IMR-90 (cell line): ENCODE data around the gene KRTAP12-1. TPM values are rescaled to one million over a fixed set of nuclear protein-coding genes. Genes with fewer than 3 reads are reported as not detected.

Experiments used
- ATAC-seq: fragments of 200-7000 bp; cut with Tn5 transposase; 2 replicates; pipeline ENCODE4 v1.9.1; 2020; ENCODE audit warnings: low read depth, mild to moderate bottlenecking, moderate library complexity
- BruUV-seq: library from RNA; stranded (reverse); fragments of 400-500 nt; replicated peaks from 2 replicates; lab custom pipeline; 2021; lab: Mats Ljungman, UMichigan
- CTCF ChIA-PET: fragments of 300-600 bp; formaldehyde crosslinking; extraction: SDS; loops from one replicate; lab custom pipeline; 2021; ENCODE audit warnings: antibody characterized with exemption; lab: Yijun Ruan, JAX
- POLR2A ChIA-PET: fragments of 300-600 bp; sonication (Branson Sonifier 250); formaldehyde crosslinking; loops from one replicate; lab custom pipeline; 2022; ENCODE audit warnings: antibody characterized with exemption; ENCODE audit not compliant: unreplicated experiment; lab: Charles Lee
- DNase-seq: peaks from one replicate; pipeline ENCODE4 v3.0.0; 2013
- H2AFZ ChIP-seq: replicated peaks from 2 replicates; pipeline ENCODE3; 2013; ENCODE audit warnings: low read length, mild to moderate bottlenecking; ENCODE audit not compliant: poor library complexity
- H2AK5ac ChIP-seq: 2 replicates; pipeline ENCODE4 v1.6.1; 2013; ENCODE audit warnings: low read depth, low read length, inconsistent platforms
- H2AK9ac ChIP-seq: replicated peaks from 2 replicates; pipeline ENCODE3; 2013; ENCODE audit warnings: mild to moderate bottlenecking, low read depth, low read length, moderate library complexity; ENCODE audit not compliant: poor library complexity
- H2BK120ac ChIP-seq: 2 replicates; pipeline ENCODE4 v1.6.1; 2013; ENCODE audit warnings: low read depth, low read length, inconsistent platforms
- H2BK15ac ChIP-seq: 3 replicates; pipeline ENCODE4 v1.6.1; 2013; ENCODE audit warnings: low read depth, low read length, inconsistent platforms
- H2BK20ac ChIP-seq: 2 replicates; pipeline ENCODE4 v1.6.1; 2013; ENCODE audit warnings: low read depth, mild to moderate bottlenecking, inconsistent platforms, low read length, moderate library complexity
- H2BK5ac ChIP-seq: 2 replicates; pipeline ENCODE4 v1.6.1; 2013; ENCODE audit warnings: mild to moderate bottlenecking, low read depth, low read length, inconsistent platforms; ENCODE audit not compliant: poor library complexity, severe bottlenecking
- H3K14ac ChIP-seq: replicated peaks from 2 replicates; pipeline ENCODE4 v1.6.1; 2013; ENCODE audit warnings: low read depth, low read length, inconsistent platforms
- H3K18ac ChIP-seq: 2 replicates; pipeline ENCODE4 v1.6.1; 2013; ENCODE audit warnings: low read depth, low read length, control low read depth
- H3K23ac ChIP-seq: 2 replicates; pipeline ENCODE4 v1.6.1; 2013; ENCODE audit warnings: low read depth, low read length, inconsistent platforms
- H3K27ac ChIP-seq: 2 replicates; pipeline ENCODE4 v1.5.1; 2013; ENCODE audit warnings: mild to moderate bottlenecking, control low read depth, low read length; ENCODE audit not compliant: insufficient read depth
- H3K27me3 ChIP-seq: 2 replicates; pipeline ENCODE4 v1.6.1; 2013; ENCODE audit warnings: low read length; ENCODE audit not compliant: control insufficient read depth, insufficient read depth
- H3K36me3 ChIP-seq: 2 replicates; pipeline ENCODE4 v1.6.1; 2013; ENCODE audit warnings: low read length, mixed read lengths; ENCODE audit not compliant: control insufficient read depth, insufficient read depth
- H3K4ac ChIP-seq: 2 replicates; pipeline ENCODE4 v1.6.1; 2013; ENCODE audit warnings: low read depth, low read length, inconsistent platforms
- H3K4me1 ChIP-seq: 2 replicates; pipeline ENCODE4 v1.6.1; 2013; ENCODE audit warnings: low read length, mixed read lengths; ENCODE audit not compliant: control insufficient read depth, insufficient read depth
- H3K4me2 ChIP-seq: 2 replicates; pipeline ENCODE4 v1.6.1; 2013; ENCODE audit warnings: low read depth, mild to moderate bottlenecking, control low read depth, low read length, moderate library complexity
- H3K4me3 ChIP-seq: 2 replicates; pipeline ENCODE4 v1.5.1; 2013; ENCODE audit warnings: low read depth, mild to moderate bottlenecking, control low read depth, low read length, moderate library complexity; ENCODE audit not compliant: insufficient read depth
- H3K56ac ChIP-seq: 2 replicates; pipeline ENCODE4 v1.6.1; 2013; ENCODE audit warnings: low read length, inconsistent platforms; ENCODE audit not compliant: insufficient read depth; ENCODE audit errors: extremely low read depth
- H3K79me1 ChIP-seq, 2 experiments: 2 replicates each; pipeline ENCODE4 v1.6.1; 2013; ENCODE audit warnings: low read length in 2 of 2, inconsistent platforms in 1 of 2, low read depth in 1 of 2
- H3K9ac ChIP-seq: 2 replicates; pipeline ENCODE4 v1.6.1; 2013; ENCODE audit warnings: low read depth, low read length, control low read depth
- H3K9me1 ChIP-seq: 2 replicates; pipeline ENCODE4 v1.6.1; 2013; ENCODE audit warnings: low read length, inconsistent platforms; ENCODE audit not compliant: insufficient read depth
- H3K9me3 ChIP-seq: 2 replicates; pipeline ENCODE4 v1.6.1; 2013; ENCODE audit warnings: low read length; ENCODE audit not compliant: control insufficient read depth, insufficient read depth
- H4K20me1 ChIP-seq: 2 replicates; pipeline ENCODE4 v1.6.1; 2013; ENCODE audit warnings: low read length, inconsistent platforms; ENCODE audit not compliant: insufficient read depth
- H4K5ac ChIP-seq: 2 replicates; pipeline ENCODE4 v1.6.1; 2013; ENCODE audit warnings: mild to moderate bottlenecking, low read depth, low read length, control low read depth
- H4K8ac ChIP-seq, 2 experiments: 2 replicates each; pipeline ENCODE4 v1.6.1; 2013; ENCODE audit warnings: low read depth in 2 of 2, low read length in 2 of 2, control low read depth in 1 of 2, inconsistent platforms in 1 of 2
- H4K91ac ChIP-seq: 2 replicates; pipeline ENCODE4 v1.6.1; 2013; ENCODE audit warnings: low read depth, low read length, inconsistent platforms; ENCODE audit not compliant: insufficient read depth
- BHLHE40 ChIP-seq: fragments of 150-350 bp; IDR thresholded peaks from 2 replicates; pipeline ENCODE4 v1.6.1; 2016; ENCODE audit warnings: mild to moderate bottlenecking, low read depth, low read length
- CEBPB ChIP-seq: IDR thresholded peaks from 2 replicates; pipeline ENCODE4 v1.6.1; 2012; ENCODE audit warnings: low read depth, low read length, improper control_type of control experiment
- CHD1 ChIP-seq: IDR thresholded peaks from 2 replicates; pipeline ENCODE4 v1.6.1; 2012; ENCODE audit warnings: low read depth, low read length, improper control_type of control experiment
- CTCF ChIP-seq: conservative IDR thresholded peaks from 2 replicates; pipeline ENCODE4 v1.5.1; 2012; ENCODE audit warnings: mild to moderate bottlenecking, low read depth, low read length, improper control_type of control experiment
- ELK1 ChIP-seq: fragments of 150-350 bp; IDR thresholded peaks from 2 replicates; pipeline ENCODE4 v1.6.1; 2016; ENCODE audit warnings: low read depth, mild to moderate bottlenecking, low read length, moderate library complexity, borderline replicate concordance
- FOS ChIP-seq: fragments of 150-350 bp; IDR thresholded peaks from 2 replicates; pipeline ENCODE4 v1.6.1; 2016; ENCODE audit warnings: low read depth, low read length
- MAFK ChIP-seq: IDR thresholded peaks from 2 replicates; pipeline ENCODE4 v1.6.1; 2012; ENCODE audit warnings: low read depth, low read length, improper control_type of control experiment
- MAZ ChIP-seq: IDR thresholded peaks from 2 replicates; pipeline ENCODE4 v1.6.1; 2012; ENCODE audit warnings: low read depth, mild to moderate bottlenecking, low read length, improper control_type of control experiment, moderate library complexity, borderline replicate concordance
- MXI1 ChIP-seq: IDR thresholded peaks from 2 replicates; pipeline ENCODE4 v1.6.1; 2012; ENCODE audit warnings: low read depth, mild to moderate bottlenecking, low read length, moderate library complexity, borderline replicate concordance
- NFE2L2 ChIP-seq: fragments of 150-350 bp; IDR thresholded peaks from 2 replicates; pipeline ENCODE4 v1.6.1; 2016; ENCODE audit warnings: low read depth, mild to moderate bottlenecking, low read length
- POLR2A ChIP-seq: IDR thresholded peaks from 2 replicates; pipeline ENCODE4 v1.6.1; 2012; ENCODE audit warnings: mild to moderate bottlenecking, low read depth, low read length
- RAD21 ChIP-seq: IDR thresholded peaks from 2 replicates; pipeline ENCODE4 v1.6.1; 2012; ENCODE audit warnings: low read length, improper control_type of control experiment
- RCOR1 ChIP-seq: IDR thresholded peaks from 2 replicates; pipeline ENCODE4 v1.6.1; 2012; ENCODE audit warnings: mild to moderate bottlenecking, low read length, improper control_type of control experiment; ENCODE audit not compliant: insufficient replicate concordance
- RFX5 ChIP-seq: IDR thresholded peaks from 2 replicates; pipeline ENCODE4 v1.8.0; 2012; ENCODE audit warnings: low read depth, mild to moderate bottlenecking, low read length, moderate library complexity
- SMC3 ChIP-seq: fragments of 150-350 bp; IDR thresholded peaks from 2 replicates; pipeline ENCODE4 v1.6.1; 2016; ENCODE audit warnings: low read depth, mild to moderate bottlenecking, antibody characterized with exemption, low read length, moderate library complexity
- USF2 ChIP-seq: fragments of 150-350 bp; IDR thresholded peaks from 2 replicates; pipeline ENCODE4 v1.6.1; 2017; ENCODE audit warnings: mild to moderate bottlenecking, antibody characterized with exemption, low read length, low read depth
- WGBS, 2 experiments: methylation state at CpG; one replicate each; pipeline versions ENCODE4 v1.1.5 to v1.1.7; 2013; ENCODE audit warnings: missing lambda C conversion rate in 2 of 2; ENCODE audit not compliant: insufficient read length in 1 of 2; ENCODE audit errors: extremely low coverage in 2 of 2; 5-methylcytosine and 5-hydroxymethylcytosine counted together
- dilution Hi-C: fragments of 300-500 bp; cut with HindIII; formaldehyde crosslinking; loops from one replicate; pipeline ENCODE4 v1.14.3; 2018; ENCODE audit warnings: low sequenced_read_pairs; ENCODE audit not compliant: unreplicated experiment
- in situ Hi-C: fragments of 300-500 bp; cut with MboI; formaldehyde crosslinking; loops from 3 replicates; pipeline ENCODE4 v1.14.3; 2019; ENCODE audit warnings: low sequenced_read_pairs, inconsistent platforms, mixed read lengths
- intact Hi-C: fragments of 100-400 bp; cut with micrococcal nuclease; formaldehyde crosslinking; loops from 2 replicates; pipeline ENCODE4 v1.10.0; 2022
- polyA plus RNA-seq, 3 experiments: library from polyadenylated mRNA; depleted of rRNA; stranded (reverse); fragments of >200 nt; gene quantifications; 2 replicates each; pipeline ENCODE4 v1.2.3, GENCODE V29; 2012; ENCODE audit warnings: low replicate concordance in 1 of 3
- total RNA-seq: library from RNA; depleted of rRNA; stranded (reverse); fragments of >200 nt; gene quantifications from 2 replicates; pipeline ENCODE4 v1.2.3, GENCODE V29; 2012

Gene KRTAP12-1
- total and polyA plus RNA-seq, 2 of the 4 experiments (the other 2 are of a cell fraction), result not detected

GRCh38 chr21:44644878-44645277 lies 37.1 kb downstream of the KRTAP12-1 start:
- Histone ChIP-seq H2AK9ac (no peak overlapping the region), H3K36me3 (no peaks in the 10 kb centered on the region), H2BK120ac (no peak overlapping the region), H3K14ac (no peak overlapping the region), H3K27ac (no peak overlapping the region), H3K56ac (no peak overlapping the region), H2BK5ac (no peak overlapping the region), H4K5ac (no peak overlapping the region), H3K4me1 (no peaks in the 10 kb centered on the region), H3K4ac (no peak overlapping the region), H3K4me2 (no peak overlapping the region), H3K27me3 (no peaks in the 10 kb centered on the region; the same call in 1 of the 2 replicates), H3K4me3 (no peak overlapping the region), H3K9ac (no peak overlapping the region), H3K9me3 (peaks cover 10% of the 10 kb centered on the region), H4K20me1 (no peaks in the 10 kb centered on the region), H3K79me1 (no peaks in the 10 kb centered on the region), H4K8ac (no peak overlapping the region), H3K23ac (no peak overlapping the region), H3K18ac (no peak overlapping the region), H2AK5ac (no peak overlapping the region), H2AFZ (no peak overlapping the region), H4K91ac (no peak overlapping the region), H2BK15ac (no peak overlapping the region), H2BK20ac (no peak overlapping the region), H3K9me1 (no peaks in the 10 kb centered on the region)
- TF ChIP-seq FOS (no peak), RCOR1 (no peak), CEBPB (no peak), MXI1 (no peak), CHD1 (no peak), NFE2L2 (no peak), USF2 (no peak), CTCF (no peak), MAZ (no peak), RAD21 (no peak), POLR2A (no peak), BHLHE40 (no peak), MAFK (no peak), SMC3 (no peak), ELK1 (no peak), RFX5 (no peak)
- ATAC-seq, result no peak
- in situ Hi-C loops (no loop called here), intact Hi-C loops (no loop called here), dilution Hi-C loops (no loop called here)
- no CpG with 5 or more reads among the region's 2 CpGs for WGBS, 2 experiments
- ChIA-PET POLR2A (no interaction called here), CTCF (no interaction called here)
- BruUV-seq, result no TSS peak
- no peak for DNase-seq
